ENCODE data around the gene COA1. TPM values are rescaled to one million over a fixed set of nuclear protein-coding genes. Genes with fewer than 3 reads are reported as not detected.
"Not testable (repeated sequence)": the region's sequence is repeated elsewhere in the genome, so short reads cannot be mapped to it uniquely, and the experiment has no call there.

COA1 gene
- total RNA-seq, 2 donors from 2014 or later = 104 to 144 TPM

- H3K36me3 Mint-ChIP-seq (ENCODE audit: low read depth) = peaks cover 54% of the 10 kb centered on the region
- H3K27me3 ChIP-seq (ENCODE audit: control insufficient read depth, insufficient read depth, low read length, poor library complexity, severe bottlenecking) = no peaks in the 10 kb centered on the region
- TF ChIP-seq CTCF (conservative IDR thresholded peaks at IDR 0.05) = no peak
- H3K9me3 Mint-ChIP-seq = no peaks in the 10 kb centered on the region
- H3K4me1 ChIP-seq (ENCODE audit: control insufficient read depth, insufficient read depth, low read length) = no peaks in the 10 kb centered on the region
- H3K27ac Mint-ChIP-seq = no peak overlapping the region
- no peak for DNase-seq
- H3K4me3 ChIP-seq (ENCODE audit: low read length) = no peak overlapping the region
- no peak overlapping the region for H3K4me3 Mint-ChIP-seq
- no peak overlapping the region for H3K9ac ChIP-seq (ENCODE audit: extremely low read depth, low read length, poor library complexity, severe bottlenecking)
- H3K9me3 ChIP-seq (ENCODE audit: control insufficient read depth, low read length) = no peaks in the 10 kb centered on the region
- 96% methylated on average over 6 of the region's 6 CpGs; no CpG with 5 or more reads in 1 of the 2 experiments for WGBS, 2 experiments (ENCODE audit: insufficient coverage in 1 of 2, insufficient read length in 1 of 2)
- peaks cover 67% of the 10 kb centered on the region for H3K36me3 ChIP-seq (ENCODE audit: control insufficient read depth, insufficient read depth, low read length)
- peaks cover 3% of the 10 kb centered on the region for H3K4me1 Mint-ChIP-seq
- no peaks in the 10 kb centered on the region for H3K27me3 Mint-ChIP-seq (ENCODE audit: insufficient read depth)
- H3K27ac ChIP-seq (ENCODE audit: low read depth, low read length) = no peak overlapping the region
Measured at GRCh38 chr7:43629857-43630256, 99.5 kb downstream of the COA1 start.

- Histone ChIP-seq H3K36me3 (ENCODE audit: control insufficient read depth, insufficient read depth, low read length) (peaks cover 68% of the 10 kb centered on the region), H3K27ac (ENCODE audit: low read depth, low read length) (no peak overlapping the region), H3K9ac (ENCODE audit: extremely low read depth, low read length, poor library complexity, severe bottlenecking) (no peak overlapping the region), H3K9me3 (ENCODE audit: control insufficient read depth, low read length) (no peaks in the 10 kb centered on the region), H3K27me3 (ENCODE audit: control insufficient read depth, insufficient read depth, low read length, poor library complexity, severe bottlenecking) (no peaks in the 10 kb centered on the region), H3K4me3 (ENCODE audit: low read length) (no peak overlapping the region), H3K4me1 (ENCODE audit: control insufficient read depth, insufficient read depth, low read length) (no peaks in the 10 kb centered on the region)
- Mint-ChIP-seq H3K36me3 (ENCODE audit: low read depth) (peaks cover 54% of the 10 kb centered on the region), H3K4me3 (no peak overlapping the region), H3K27me3 (ENCODE audit: insufficient read depth) (no peaks in the 10 kb centered on the region), H3K27ac (no peak overlapping the region), H3K9me3 (no peaks in the 10 kb centered on the region), H3K4me1 (peaks cover 3% of the 10 kb centered on the region)
- DNase-seq = no peak
- 96% methylated on average over 2 of the region's 2 CpGs; no CpG with 5 or more reads in 1 of the 2 experiments for WGBS, 2 experiments (ENCODE audit: insufficient coverage in 1 of 2, insufficient read length in 1 of 2)
- no peak for TF ChIP-seq CTCF (conservative IDR thresholded peaks at IDR 0.05)
Measured at GRCh38 chr7:43628431-43628830, 100.9 kb downstream of the COA1 start.

GRCh38 chr7:43627798-43628197, 101.5 kb downstream of the COA1 start:
- H3K9ac ChIP-seq (ENCODE audit: extremely low read depth, low read length, poor library complexity, severe bottlenecking); H3K4me1 ChIP-seq (ENCODE audit: control insufficient read depth, insufficient read depth, low read length); H3K4me1 Mint-ChIP-seq; DNase-seq; H3K27me3 Mint-ChIP-seq (ENCODE audit: insufficient read depth); H3K4me3 Mint-ChIP-seq; H3K27ac Mint-ChIP-seq; H3K9me3 ChIP-seq (ENCODE audit: control insufficient read depth, low read length); H3K27me3 ChIP-seq (ENCODE audit: control insufficient read depth, insufficient read depth, low read length, poor library complexity, severe bottlenecking); H3K9me3 Mint-ChIP-seq; H3K27ac ChIP-seq (ENCODE audit: low read depth, low read length); H3K4me3 ChIP-seq (ENCODE audit: low read length): not testable (repeated sequence)
- peaks cover 52% of the 10 kb centered on the region for H3K36me3 Mint-ChIP-seq (ENCODE audit: low read depth)
- 84 to 99% methylated on average over 2 to 3 of the region's 3 CpGs for WGBS, 2 experiments (ENCODE audit: insufficient coverage in 1 of 2, insufficient read length in 1 of 2)
- peaks cover 63% of the 10 kb centered on the region for H3K36me3 ChIP-seq (ENCODE audit: control insufficient read depth, insufficient read depth, low read length)

GRCh38 chr7:43626695-43627094, 102.6 kb downstream of the COA1 start:
- H3K9me3 ChIP-seq (ENCODE audit: control insufficient read depth, low read length) = no peaks in the 10 kb centered on the region
- Mint-ChIP-seq H3K27ac (no peak overlapping the region), H3K9me3 (no peaks in the 10 kb centered on the region), H3K27me3 (ENCODE audit: insufficient read depth) (no peaks in the 10 kb centered on the region), H3K4me1 (peaks cover 3% of the 10 kb centered on the region), H3K4me3 (no peak overlapping the region), H3K36me3 (ENCODE audit: low read depth) (peaks cover 47% of the 10 kb centered on the region)
- 98 to 100% methylated on average over 1 to 2 of the region's 2 CpGs for WGBS, 2 experiments (ENCODE audit: insufficient coverage in 1 of 2, insufficient read length in 1 of 2)
- H3K27ac ChIP-seq (ENCODE audit: low read depth, low read length) = no peak overlapping the region
- DNase-seq = no peak
- no peak overlapping the region for H3K4me3 ChIP-seq (ENCODE audit: low read length)
- H3K36me3 ChIP-seq (ENCODE audit: control insufficient read depth, insufficient read depth, low read length) = peaks cover 62% of the 10 kb centered on the region
- H3K9ac ChIP-seq (ENCODE audit: extremely low read depth, low read length, poor library complexity, severe bottlenecking) = no peak overlapping the region
- no peaks in the 10 kb centered on the region for H3K27me3 ChIP-seq (ENCODE audit: control insufficient read depth, insufficient read depth, low read length, poor library complexity, severe bottlenecking)
- H3K4me1 ChIP-seq (ENCODE audit: control insufficient read depth, insufficient read depth, low read length) = no peaks in the 10 kb centered on the region
- no peak for TF ChIP-seq CTCF (conservative IDR thresholded peaks at IDR 0.05)
